IMR-90 (cell line): ENCODE data around the gene BOLA1. TPM values are rescaled to one million over a fixed set of nuclear protein-coding genes. Genes with fewer than 3 reads are reported as not detected.

ENCODE experiments used
- ATAC-seq: fragments of 200-7000 bp; cut with Tn5 transposase; 2 replicates; pipeline ENCODE4 v1.9.1; 2020; ENCODE audit warnings: low read depth, mild to moderate bottlenecking, moderate library complexity
- BruUV-seq: library from RNA; stranded (reverse); fragments of 400-500 nt; replicated peaks from 2 replicates; lab custom pipeline; 2021; lab: Mats Ljungman, UMichigan
- CTCF ChIA-PET: fragments of 300-600 bp; formaldehyde crosslinking; extraction: SDS; loops from one replicate; lab custom pipeline; 2021; ENCODE audit warnings: antibody characterized with exemption; lab: Yijun Ruan, JAX
- POLR2A ChIA-PET: fragments of 300-600 bp; sonication (Branson Sonifier 250); formaldehyde crosslinking; loops from one replicate; lab custom pipeline; 2022; ENCODE audit warnings: antibody characterized with exemption; ENCODE audit not compliant: unreplicated experiment; lab: Charles Lee
- DNase-seq: peaks from one replicate; pipeline ENCODE4 v3.0.0; 2013
- H2AFZ ChIP-seq: replicated peaks from 2 replicates; pipeline ENCODE3; 2013; ENCODE audit warnings: low read length, mild to moderate bottlenecking; ENCODE audit not compliant: poor library complexity
- H2AK5ac ChIP-seq: 2 replicates; pipeline ENCODE4 v1.6.1; 2013; ENCODE audit warnings: low read depth, low read length, inconsistent platforms
- H2AK9ac ChIP-seq: replicated peaks from 2 replicates; pipeline ENCODE3; 2013; ENCODE audit warnings: mild to moderate bottlenecking, low read depth, low read length, moderate library complexity; ENCODE audit not compliant: poor library complexity
- H2BK120ac ChIP-seq: 2 replicates; pipeline ENCODE4 v1.6.1; 2013; ENCODE audit warnings: low read depth, low read length, inconsistent platforms
- H2BK15ac ChIP-seq: 3 replicates; pipeline ENCODE4 v1.6.1; 2013; ENCODE audit warnings: low read depth, low read length, inconsistent platforms
- H2BK20ac ChIP-seq: 2 replicates; pipeline ENCODE4 v1.6.1; 2013; ENCODE audit warnings: low read depth, mild to moderate bottlenecking, inconsistent platforms, low read length, moderate library complexity
- H2BK5ac ChIP-seq: 2 replicates; pipeline ENCODE4 v1.6.1; 2013; ENCODE audit warnings: mild to moderate bottlenecking, low read depth, low read length, inconsistent platforms; ENCODE audit not compliant: poor library complexity, severe bottlenecking
- H3K14ac ChIP-seq: replicated peaks from 2 replicates; pipeline ENCODE4 v1.6.1; 2013; ENCODE audit warnings: low read depth, low read length, inconsistent platforms
- H3K18ac ChIP-seq: 2 replicates; pipeline ENCODE4 v1.6.1; 2013; ENCODE audit warnings: low read depth, low read length, control low read depth
- H3K23ac ChIP-seq: 2 replicates; pipeline ENCODE4 v1.6.1; 2013; ENCODE audit warnings: low read depth, low read length, inconsistent platforms
- H3K27ac ChIP-seq: 2 replicates; pipeline ENCODE4 v1.5.1; 2013; ENCODE audit warnings: mild to moderate bottlenecking, control low read depth, low read length; ENCODE audit not compliant: insufficient read depth
- H3K27me3 ChIP-seq: 2 replicates; pipeline ENCODE4 v1.6.1; 2013; ENCODE audit warnings: low read length; ENCODE audit not compliant: control insufficient read depth, insufficient read depth
- H3K36me3 ChIP-seq: 2 replicates; pipeline ENCODE4 v1.6.1; 2013; ENCODE audit warnings: low read length, mixed read lengths; ENCODE audit not compliant: control insufficient read depth, insufficient read depth
- H3K4ac ChIP-seq: 2 replicates; pipeline ENCODE4 v1.6.1; 2013; ENCODE audit warnings: low read depth, low read length, inconsistent platforms
- H3K4me1 ChIP-seq: 2 replicates; pipeline ENCODE4 v1.6.1; 2013; ENCODE audit warnings: low read length, mixed read lengths; ENCODE audit not compliant: control insufficient read depth, insufficient read depth
- H3K4me2 ChIP-seq: 2 replicates; pipeline ENCODE4 v1.6.1; 2013; ENCODE audit warnings: low read depth, mild to moderate bottlenecking, control low read depth, low read length, moderate library complexity
- H3K4me3 ChIP-seq: 2 replicates; pipeline ENCODE4 v1.5.1; 2013; ENCODE audit warnings: low read depth, mild to moderate bottlenecking, control low read depth, low read length, moderate library complexity; ENCODE audit not compliant: insufficient read depth
- H3K56ac ChIP-seq: 2 replicates; pipeline ENCODE4 v1.6.1; 2013; ENCODE audit warnings: low read length, inconsistent platforms; ENCODE audit not compliant: insufficient read depth; ENCODE audit errors: extremely low read depth
- H3K79me1 ChIP-seq, 2 experiments: 2 replicates each; pipeline ENCODE4 v1.6.1; 2013; ENCODE audit warnings: low read length in 2 of 2, inconsistent platforms in 1 of 2, low read depth in 1 of 2
- H3K9ac ChIP-seq: 2 replicates; pipeline ENCODE4 v1.6.1; 2013; ENCODE audit warnings: low read depth, low read length, control low read depth
- H3K9me1 ChIP-seq: 2 replicates; pipeline ENCODE4 v1.6.1; 2013; ENCODE audit warnings: low read length, inconsistent platforms; ENCODE audit not compliant: insufficient read depth
- H3K9me3 ChIP-seq: 2 replicates; pipeline ENCODE4 v1.6.1; 2013; ENCODE audit warnings: low read length; ENCODE audit not compliant: control insufficient read depth, insufficient read depth
- H4K20me1 ChIP-seq: 2 replicates; pipeline ENCODE4 v1.6.1; 2013; ENCODE audit warnings: low read length, inconsistent platforms; ENCODE audit not compliant: insufficient read depth
- H4K5ac ChIP-seq: 2 replicates; pipeline ENCODE4 v1.6.1; 2013; ENCODE audit warnings: mild to moderate bottlenecking, low read depth, low read length, control low read depth
- H4K8ac ChIP-seq, 2 experiments: 2 replicates each; pipeline ENCODE4 v1.6.1; 2013; ENCODE audit warnings: low read depth in 2 of 2, low read length in 2 of 2, control low read depth in 1 of 2, inconsistent platforms in 1 of 2
- H4K91ac ChIP-seq: 2 replicates; pipeline ENCODE4 v1.6.1; 2013; ENCODE audit warnings: low read depth, low read length, inconsistent platforms; ENCODE audit not compliant: insufficient read depth
- CHD1 ChIP-seq: IDR thresholded peaks from 2 replicates; pipeline ENCODE4 v1.6.1; 2012; ENCODE audit warnings: low read depth, low read length, improper control_type of control experiment
- MAZ ChIP-seq: IDR thresholded peaks from 2 replicates; pipeline ENCODE4 v1.6.1; 2012; ENCODE audit warnings: low read depth, mild to moderate bottlenecking, low read length, improper control_type of control experiment, moderate library complexity, borderline replicate concordance
- RCOR1 ChIP-seq: IDR thresholded peaks from 2 replicates; pipeline ENCODE4 v1.6.1; 2012; ENCODE audit warnings: mild to moderate bottlenecking, low read length, improper control_type of control experiment; ENCODE audit not compliant: insufficient replicate concordance
- WGBS, 2 experiments: methylation state at CpG; one replicate each; pipeline versions ENCODE4 v1.1.5 to v1.1.7; 2013; ENCODE audit warnings: missing lambda C conversion rate in 2 of 2; ENCODE audit not compliant: insufficient read length in 1 of 2; ENCODE audit errors: extremely low coverage in 2 of 2; 5-methylcytosine and 5-hydroxymethylcytosine counted together
- dilution Hi-C: fragments of 300-500 bp; cut with HindIII; formaldehyde crosslinking; loops from one replicate; pipeline ENCODE4 v1.14.3; 2018; ENCODE audit warnings: low sequenced_read_pairs; ENCODE audit not compliant: unreplicated experiment
- in situ Hi-C: fragments of 300-500 bp; cut with MboI; formaldehyde crosslinking; loops from 3 replicates; pipeline ENCODE4 v1.14.3; 2019; ENCODE audit warnings: low sequenced_read_pairs, inconsistent platforms, mixed read lengths
- intact Hi-C: fragments of 100-400 bp; cut with micrococcal nuclease; formaldehyde crosslinking; loops from 2 replicates; pipeline ENCODE4 v1.10.0; 2022
- polyA plus RNA-seq, 3 experiments: library from polyadenylated mRNA; depleted of rRNA; stranded (reverse); fragments of >200 nt; gene quantifications; 2 replicates each; pipeline ENCODE4 v1.2.3, GENCODE V29; 2012; ENCODE audit warnings: low replicate concordance in 1 of 3
- total RNA-seq: library from RNA; depleted of rRNA; stranded (reverse); fragments of >200 nt; gene quantifications from 2 replicates; pipeline ENCODE4 v1.2.3, GENCODE V29; 2012
- TF ChIP-seq, protein P1 (sequence below): fragments of 150-350 bp; IDR thresholded peaks from 2 replicates; pipeline ENCODE4 v1.6.1; 2016; ENCODE audit warnings: low read depth, mild to moderate bottlenecking, low read length, moderate library complexity, borderline replicate concordance

BOLA1 gene
- total and polyA plus RNA-seq, 2 of the 4 experiments (the other 2 are of a cell fraction): 3.4 to 12.6 TPM

- Histone ChIP-seq H4K5ac (no peak overlapping the region), H3K4me2 (no peak overlapping the region), H2BK15ac (no peak overlapping the region), H3K14ac (no peak overlapping the region), H3K4me3 (no peak overlapping the region), H3K56ac (no peak overlapping the region), H3K27ac (no peak overlapping the region), H2BK5ac (no peak overlapping the region), H2AK9ac (no peak overlapping the region), H3K9ac (no peak overlapping the region), H2BK120ac (no peak overlapping the region), H3K36me3 (peaks cover 18% of the 10 kb centered on the region), H4K20me1 (no peaks in the 10 kb centered on the region), H2AFZ (no peak overlapping the region), H4K8ac (no peak overlapping the region), H2AK5ac (no peak overlapping the region), H3K9me1 (peaks cover 32% of the 10 kb centered on the region), H3K9me3 (no peaks in the 10 kb centered on the region), H3K27me3 (no peaks in the 10 kb centered on the region), H3K18ac (no peak overlapping the region), H3K4ac (no peak overlapping the region), H3K23ac (no peak overlapping the region), H3K4me1 (peaks cover 11% of the 10 kb centered on the region), H2BK20ac (no peak overlapping the region), H3K79me1 (peaks cover 8 to 70% of the 10 kb centered on the region in 2 experiments; a peak in 3 of 4 replicates), H4K91ac (no peak overlapping the region)
- ATAC-seq (no peak), DNase-seq (no peak)
- WGBS, 2 experiments: no CpG with 5 or more reads among the region's 4 CpGs
- intact Hi-C loops: no loop called here
- TF ChIP-seq, protein P1, sequence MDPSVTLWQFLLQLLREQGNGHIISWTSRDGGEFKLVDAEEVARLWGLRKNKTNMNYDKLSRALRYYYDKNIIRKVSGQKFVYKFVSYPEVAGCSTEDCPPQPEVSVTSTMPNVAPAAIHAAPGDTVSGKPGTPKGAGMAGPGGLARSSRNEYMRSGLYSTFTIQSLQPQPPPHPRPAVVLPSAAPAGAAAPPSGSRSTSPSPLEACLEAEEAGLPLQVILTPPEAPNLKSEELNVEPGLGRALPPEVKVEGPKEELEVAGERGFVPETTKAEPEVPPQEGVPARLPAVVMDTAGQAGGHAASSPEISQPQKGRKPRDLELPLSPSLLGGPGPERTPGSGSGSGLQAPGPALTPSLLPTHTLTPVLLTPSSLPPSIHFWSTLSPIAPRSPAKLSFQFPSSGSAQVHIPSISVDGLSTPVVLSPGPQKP: no peak
- TF ChIP-seq RCOR1 (no peak), CHD1 (no peak), MAZ (no peak)
- in situ Hi-C loops: no loop called here
- ChIA-PET POLR2A (no interaction called here), CTCF (no interaction called here)
- dilution Hi-C loops: no loop called here
- no TSS peak for BruUV-seq
Measured at GRCh38 chr1:149933208-149933607, 33.8 kb downstream of the BOLA1 start.
